Effector memory CD4-positive, alpha-beta T cell (primary cell): ENCODE data around the gene CST11.

Source experiments
- DNase-seq, 3 donors: peaks; one replicate each; pipeline ENCODE4 v3.0.0-alpha.2; 2020
- H3K27ac ChIP-seq: 2 replicates; pipeline ENCODE4 v1.7.0; 2013; ENCODE audit warnings: mild to moderate bottlenecking, low read length, moderate library complexity; ENCODE audit not compliant: insufficient read depth, poor library complexity, severe bottlenecking
- H3K27me3 ChIP-seq: replicated peaks from 2 replicates; pipeline ENCODE4 v1.7.0; 2013; ENCODE audit warnings: mild to moderate bottlenecking, low read length; ENCODE audit not compliant: insufficient read depth, control insufficient read depth, poor library complexity, severe bottlenecking
- H3K36me3 ChIP-seq: 2 replicates; pipeline ENCODE4 v1.7.0; 2013; ENCODE audit warnings: mild to moderate bottlenecking, low read length, moderate library complexity; ENCODE audit not compliant: control insufficient read depth, insufficient read depth
- H3K4me1 ChIP-seq: 2 replicates; pipeline ENCODE4 v1.7.0; 2013; ENCODE audit warnings: low read length, mild to moderate bottlenecking; ENCODE audit not compliant: control insufficient read depth, insufficient read depth, poor library complexity, severe bottlenecking
- H3K4me3 ChIP-seq: 2 replicates; pipeline ENCODE4 v1.7.0; 2013; ENCODE audit warnings: low read length, low read depth, mild to moderate bottlenecking; ENCODE audit not compliant: insufficient read depth, poor library complexity, severe bottlenecking
- H3K9me3 ChIP-seq: 2 replicates; pipeline ENCODE4 v1.7.0; 2013; ENCODE audit warnings: mild to moderate bottlenecking, low read length, moderate library complexity; ENCODE audit not compliant: control insufficient read depth

The CST11 gene

DNA sequence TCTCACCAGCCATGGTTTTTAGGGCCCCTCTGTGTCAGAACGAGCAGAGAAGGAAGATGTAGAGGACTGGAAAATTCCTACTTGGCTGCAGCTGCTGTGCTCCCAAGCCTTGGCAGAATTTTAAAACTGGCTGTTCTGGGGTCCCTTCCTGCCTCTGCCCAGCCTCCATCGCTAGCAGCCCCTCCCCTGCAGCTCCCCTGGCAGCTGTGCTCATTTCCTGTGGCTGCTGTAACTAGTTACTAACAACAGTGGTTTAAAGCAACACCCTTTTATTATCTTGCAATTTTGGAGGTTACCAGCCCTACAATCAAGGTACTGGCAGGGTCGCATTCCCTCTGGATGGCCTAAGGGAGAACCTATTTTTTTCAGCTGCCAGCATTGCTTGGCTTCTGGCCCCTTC, 3.7 kb upstream of the CST11 start:
- H3K27ac ChIP-seq, result no peak overlapping the region
- H3K4me1 ChIP-seq, result no peaks in the 10 kb centered on the region
- H3K4me3 ChIP-seq, result no peak overlapping the region
- H3K9me3 ChIP-seq, result no peaks in the 10 kb centered on the region
- H3K27me3 ChIP-seq, result no peaks in the 10 kb centered on the region
- H3K36me3 ChIP-seq, result no peaks in the 10 kb centered on the region
- no peak for DNase-seq

DNA sequence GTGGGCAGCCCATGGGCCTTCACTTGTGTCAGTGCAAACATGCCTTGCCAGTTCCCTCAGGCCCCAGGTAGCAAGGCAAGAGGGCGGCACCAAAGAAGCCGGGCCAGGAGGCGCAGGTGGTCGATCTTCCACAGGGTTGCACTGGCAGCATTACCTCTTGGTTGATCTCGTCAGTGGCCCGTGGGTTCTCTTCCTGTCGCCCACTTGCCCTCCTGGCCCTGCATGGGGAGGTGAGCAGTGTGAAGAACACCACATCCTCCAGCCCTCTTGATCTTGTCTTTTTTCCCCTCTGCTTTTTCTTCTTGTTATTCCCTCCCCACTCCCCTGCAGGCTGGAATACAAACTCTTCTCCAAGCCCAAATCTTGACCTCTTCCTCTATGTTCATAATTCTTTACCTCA, 3.0 kb upstream of the CST11 start:
- no peak overlapping the region for H3K27ac ChIP-seq
- H3K4me1 ChIP-seq, result no peaks in the 10 kb centered on the region
- no peaks in the 10 kb centered on the region for H3K36me3 ChIP-seq
- H3K4me3 ChIP-seq, result no peak overlapping the region
- H3K27me3 ChIP-seq, result no peaks in the 10 kb centered on the region
- H3K9me3 ChIP-seq, result no peaks in the 10 kb centered on the region
- no peak for DNase-seq

- Histone ChIP-seq H3K27me3 (no peaks in the 10 kb centered on the region), H3K4me3 (no peak overlapping the region), H3K36me3 (no peaks in the 10 kb centered on the region), H3K27ac (no peak overlapping the region), H3K9me3 (no peaks in the 10 kb centered on the region), H3K4me1 (no peaks in the 10 kb centered on the region)
- no peak for DNase-seq
Measured at GRCh38 chr20:23454816-23455215, 2.1 kb upstream of the CST11 start.

- no peak for DNase-seq
- no peaks in the 10 kb centered on the region for H3K9me3 ChIP-seq
- no peaks in the 10 kb centered on the region for H3K27me3 ChIP-seq
- H3K27ac ChIP-seq, result no peak overlapping the region
- H3K4me3 ChIP-seq, result no peak overlapping the region
- no peaks in the 10 kb centered on the region for H3K4me1 ChIP-seq
- no peaks in the 10 kb centered on the region for H3K36me3 ChIP-seq
Measured at GRCh38 chr20:23453549-23454543, 1.2 kb upstream of the CST11 start.

DNA sequence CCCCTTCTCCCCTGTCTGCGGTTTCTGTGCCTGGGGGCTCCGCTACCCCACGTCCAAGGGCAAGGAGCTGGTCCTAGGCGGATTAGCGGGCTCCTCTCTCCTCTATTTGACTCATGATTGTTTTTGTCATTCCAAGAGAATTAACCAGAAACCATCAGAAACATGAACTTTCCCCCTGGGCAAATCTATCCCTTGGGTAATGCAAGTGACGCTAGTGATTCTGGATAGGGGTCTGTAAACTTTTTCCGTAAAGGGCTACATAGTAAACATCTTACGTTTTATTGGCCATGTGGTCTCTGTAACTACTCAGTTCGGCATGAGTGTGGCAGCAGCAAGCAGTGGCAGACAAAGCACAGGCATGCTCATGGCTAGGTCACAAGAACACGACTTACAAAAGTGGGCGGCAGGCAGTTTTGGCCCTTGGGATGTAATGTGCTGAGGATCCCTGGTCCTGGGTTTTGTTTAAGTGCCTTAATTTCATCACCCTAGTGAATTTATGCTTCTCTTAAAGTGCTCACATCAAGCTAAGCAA, 654 bp downstream of the CST11 start:
- Histone ChIP-seq H3K27ac (no peak overlapping the region), H3K4me3 (no peak overlapping the region), H3K27me3 (no peaks in the 10 kb centered on the region), H3K36me3 (no peaks in the 10 kb centered on the region), H3K4me1 (no peaks in the 10 kb centered on the region), H3K9me3 (no peaks in the 10 kb centered on the region)
- no peak for DNase-seq

DNA sequence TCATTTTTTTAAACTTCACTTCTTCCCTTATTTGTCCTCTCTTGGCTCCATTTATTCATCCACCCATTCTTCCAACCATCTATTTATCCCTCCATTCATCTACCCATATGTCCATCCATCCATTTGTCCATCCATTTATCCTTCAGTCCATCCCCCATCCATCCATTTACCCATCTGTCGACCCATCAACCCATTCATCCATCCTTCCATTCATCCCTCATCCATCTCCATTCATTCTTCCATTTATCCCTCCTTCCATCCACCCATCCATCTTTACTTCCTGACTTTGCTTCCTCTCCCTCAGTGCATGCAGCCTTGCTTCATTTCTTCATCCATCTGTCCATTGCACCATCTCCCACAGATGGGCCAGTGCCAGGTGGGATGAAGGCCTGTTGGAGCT, 1.8 kb downstream of the CST11 start:
- H3K27me3 ChIP-seq, result no peaks in the 10 kb centered on the region
- no peak for DNase-seq
- H3K9me3 ChIP-seq, result no peaks in the 10 kb centered on the region
- H3K36me3 ChIP-seq, result no peaks in the 10 kb centered on the region
- no peak overlapping the region for H3K4me3 ChIP-seq
- no peak overlapping the region for H3K27ac ChIP-seq
- no peaks in the 10 kb centered on the region for H3K4me1 ChIP-seq

DNA sequence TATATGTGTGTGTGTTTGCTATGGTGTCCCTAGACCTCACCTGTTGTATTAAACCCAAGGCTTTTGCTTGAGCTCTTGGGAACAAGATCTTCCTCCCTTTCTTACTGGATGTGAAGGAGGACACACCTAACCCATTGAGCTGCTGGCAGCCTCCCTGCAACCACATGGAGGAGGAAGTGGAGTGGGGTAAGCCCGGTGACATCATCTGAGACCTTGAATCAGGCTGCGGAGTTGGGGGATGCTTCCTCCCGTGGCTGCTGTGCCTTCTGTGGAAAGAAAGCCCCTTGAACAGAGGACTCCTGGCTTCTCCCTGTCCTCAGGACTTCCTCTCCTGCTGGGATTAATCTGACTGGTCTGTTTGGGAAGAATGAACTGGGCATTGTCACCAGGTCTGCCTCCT, 3.3 kb downstream of the CST11 start:
- Histone ChIP-seq H3K27ac (no peak overlapping the region), H3K4me1 (no peaks in the 10 kb centered on the region), H3K36me3 (no peaks in the 10 kb centered on the region), H3K9me3 (no peaks in the 10 kb centered on the region), H3K4me3 (no peak overlapping the region), H3K27me3 (no peaks in the 10 kb centered on the region)
- no peak for DNase-seq

GRCh38 chr20:23448167-23448566, 4.5 kb downstream of the CST11 start:
- DNase-seq, result no peak
- H3K27ac ChIP-seq, result no peak overlapping the region
- no peaks in the 10 kb centered on the region for H3K9me3 ChIP-seq

DNA sequence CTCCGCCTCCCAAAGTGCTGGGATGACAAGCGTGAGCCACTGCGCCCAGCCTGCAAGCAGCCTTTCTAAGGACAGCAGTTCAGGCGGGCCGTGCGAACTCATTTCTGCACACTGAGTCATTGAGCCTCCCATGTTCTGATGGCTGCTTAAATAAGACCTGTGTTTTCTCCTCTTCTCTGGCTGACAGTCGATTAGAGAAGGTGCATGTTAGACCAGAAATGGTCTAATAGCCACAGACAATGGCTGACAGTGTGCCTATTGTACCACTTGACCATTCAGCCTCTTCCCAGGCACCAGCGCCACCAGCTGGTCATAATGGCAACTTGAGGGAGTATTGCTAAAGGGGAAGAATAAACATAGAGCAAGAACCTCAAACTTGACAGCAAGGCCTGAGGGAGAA, 6.2 kb downstream of the CST11 start:
- DNase-seq, result no peak
- Histone ChIP-seq H3K36me3 (no peaks in the 10 kb centered on the region), H3K27me3 (no peaks in the 10 kb centered on the region), H3K4me1 (no peaks in the 10 kb centered on the region), H3K9me3 (no peaks in the 10 kb centered on the region), H3K4me3 (no peak overlapping the region), H3K27ac (no peak overlapping the region)

More at GRCh38 chr20:23448167-23448566, 4.5 kb downstream of the CST11 start:
- Histone ChIP-seq H3K4me1 (no peaks in the 10 kb centered on the region), H3K27me3 (no peaks in the 10 kb centered on the region), H3K4me3 (no peak overlapping the region), H3K36me3 (no peaks in the 10 kb centered on the region)

GRCh38 chr20:23445596-23446217, 7.0 kb downstream of the CST11 start:
- H3K27me3 ChIP-seq, result no peaks in the 10 kb centered on the region
- H3K27ac ChIP-seq, result no peak overlapping the region
- H3K36me3 ChIP-seq, result no peaks in the 10 kb centered on the region
- H3K9me3 ChIP-seq, result no peaks in the 10 kb centered on the region
- DNase-seq, result no peak
- no peaks in the 10 kb centered on the region for H3K4me1 ChIP-seq
- H3K4me3 ChIP-seq, result no peak overlapping the region
